MM.1S (cell line): ENCODE data around the gene THOP1.

ENCODE experiments used
- DNase-seq: peaks from one replicate; pipeline ENCODE4 v3.0.0-alpha.2; 2015
- H2AFZ ChIP-seq: fragments of 300-600 bp; sonication (generic); 2 replicates; pipeline ENCODE4 v1.6.0; 2016; ENCODE audit warnings: antibody characterized with exemption, low read length
- H3F3A ChIP-seq: fragments of 300-600 bp; sonication (generic); 2 replicates; pipeline ENCODE4 v1.6.1; 2016; ENCODE audit warnings: mild to moderate bottlenecking, antibody characterized with exemption, low read length, moderate library complexity, mixed read lengths; ENCODE audit not compliant: insufficient read depth
- H3K27ac ChIP-seq: fragments of 300-600 bp; sonication (generic); 2 replicates; pipeline ENCODE4 v1.5.1; 2016; ENCODE audit warnings: mild to moderate bottlenecking, low read length
- H3K27me3 ChIP-seq: fragments of 300-600 bp; sonication (generic); replicated peaks from 2 replicates; pipeline ENCODE4 v1.6.0; 2016; ENCODE audit warnings: low read length; ENCODE audit not compliant: insufficient read depth
- H3K36me3 ChIP-seq: fragments of 300-600 bp; sonication (generic); replicated peaks from 2 replicates; pipeline ENCODE4 v1.6.1; 2016; ENCODE audit warnings: mild to moderate bottlenecking, low read length, mixed read lengths; ENCODE audit not compliant: insufficient read depth
- H3K4me1 ChIP-seq: fragments of 300-600 bp; sonication (generic); 2 replicates; pipeline ENCODE4 v1.6.1; 2016; ENCODE audit warnings: low read length, mixed read lengths
- H3K4me2 ChIP-seq: fragments of 300-600 bp; sonication (generic); 2 replicates; pipeline ENCODE4 v1.6.0; 2016; ENCODE audit warnings: low read depth, low read length
- H3K4me3 ChIP-seq: fragments of 300-600 bp; sonication (generic); 2 replicates; pipeline ENCODE4 v1.5.1; 2016; ENCODE audit warnings: low read length, mixed read lengths
- H3K79me2 ChIP-seq: fragments of 300-600 bp; sonication (generic); 2 replicates; pipeline ENCODE4 v1.6.1; 2016; ENCODE audit warnings: mixed run types, low read length, mixed read lengths
- H3K9ac ChIP-seq: fragments of 300-600 bp; sonication (generic); 2 replicates; pipeline ENCODE4 v1.6.1; 2016; ENCODE audit warnings: low read length, mixed read lengths
- H3K9me2 ChIP-seq: fragments of 300-600 bp; sonication (generic); replicated peaks from 2 replicates; pipeline ENCODE4 v1.6.1; 2016; ENCODE audit warnings: mild to moderate bottlenecking, low read length, mixed read lengths; ENCODE audit not compliant: insufficient read depth
- H3K9me3 ChIP-seq: fragments of 300-600 bp; sonication (generic); replicated peaks from 2 replicates; pipeline ENCODE4 v1.6.1; 2016; ENCODE audit warnings: mild to moderate bottlenecking, low read length, mixed read lengths; ENCODE audit not compliant: insufficient read depth
- H4K20me1 ChIP-seq: fragments of 300-600 bp; sonication (generic); 2 replicates; pipeline ENCODE4 v1.6.1; 2016; ENCODE audit warnings: mild to moderate bottlenecking, low read length, moderate library complexity, mixed read lengths; ENCODE audit not compliant: insufficient read depth
- EZH2 ChIP-seq: fragments of 300-600 bp; sonication (generic); optimal IDR thresholded peaks from 2 replicates; pipeline ENCODE3; 2017; ENCODE audit warnings: low read depth, mild to moderate bottlenecking, antibody characterized with exemption, low read length, mixed read lengths
- EZH2phosphoT487 ChIP-seq: fragments of 300-600 bp; sonication (generic); IDR thresholded peaks from 2 replicates; pipeline ENCODE4 v1.6.1; 2018; ENCODE audit warnings: antibody characterized with exemption, low read length
- TF ChIP-seq, protein P1 (sequence below): fragments of 300-600 bp; sonication (generic); IDR thresholded peaks from 2 replicates; pipeline ENCODE4 v1.5.1; 2016; ENCODE audit warnings: antibody characterized with exemption, low read length, mixed read lengths

Gene THOP1

DNA sequence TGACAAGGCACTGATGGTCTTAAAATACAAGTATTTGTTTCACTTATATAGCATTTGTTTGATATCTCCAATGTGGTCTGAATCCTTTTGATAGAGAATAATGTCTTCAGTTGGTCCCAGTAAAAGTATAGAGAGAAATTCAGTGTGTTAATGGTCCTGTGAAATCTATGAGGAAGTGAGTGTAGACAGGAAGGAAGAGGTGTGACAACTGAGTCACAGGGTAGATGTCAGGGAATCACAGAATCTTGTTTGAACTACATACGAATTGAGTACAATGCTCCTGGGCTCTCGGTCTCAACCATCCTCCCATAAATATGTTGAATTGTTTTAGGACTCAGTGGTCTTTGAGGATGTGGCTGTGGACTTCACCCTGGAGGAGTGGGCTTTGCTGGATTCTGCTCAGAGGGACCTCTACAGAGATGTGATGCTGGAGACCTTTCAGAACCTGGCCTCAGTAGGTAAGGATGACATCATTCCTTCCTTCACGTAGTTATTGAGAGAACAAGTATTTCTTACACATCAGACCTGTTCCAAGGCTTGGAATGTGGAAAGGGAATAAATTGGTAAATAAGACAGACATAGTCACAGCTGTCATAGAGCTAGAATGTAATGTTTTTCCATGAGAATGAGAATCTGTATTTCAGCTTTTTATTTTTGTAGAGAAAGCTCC is 65.1 kb downstream of the THOP1 start:
- H3K27me3 ChIP-seq: no peaks in the 10 kb centered on the region
- DNase-seq: no peak
- H3K9ac ChIP-seq: no peak overlapping the region
- no peaks in the 10 kb centered on the region for H4K20me1 ChIP-seq
- no peak overlapping the region for H3K27ac ChIP-seq
- no peak overlapping the region for H2AFZ ChIP-seq
- no peaks in the 10 kb centered on the region for H3F3A ChIP-seq
- H3K9me3 ChIP-seq: peaks cover 6% of the 10 kb centered on the region; the same call in 1 of the 2 replicates
- no peak overlapping the region for H3K4me2 ChIP-seq
- H3K79me2 ChIP-seq: no peaks in the 10 kb centered on the region
- TF ChIP-seq EZH2phosphoT487 (no peak), EZH2 (no peak)
- TF ChIP-seq, protein P1, sequence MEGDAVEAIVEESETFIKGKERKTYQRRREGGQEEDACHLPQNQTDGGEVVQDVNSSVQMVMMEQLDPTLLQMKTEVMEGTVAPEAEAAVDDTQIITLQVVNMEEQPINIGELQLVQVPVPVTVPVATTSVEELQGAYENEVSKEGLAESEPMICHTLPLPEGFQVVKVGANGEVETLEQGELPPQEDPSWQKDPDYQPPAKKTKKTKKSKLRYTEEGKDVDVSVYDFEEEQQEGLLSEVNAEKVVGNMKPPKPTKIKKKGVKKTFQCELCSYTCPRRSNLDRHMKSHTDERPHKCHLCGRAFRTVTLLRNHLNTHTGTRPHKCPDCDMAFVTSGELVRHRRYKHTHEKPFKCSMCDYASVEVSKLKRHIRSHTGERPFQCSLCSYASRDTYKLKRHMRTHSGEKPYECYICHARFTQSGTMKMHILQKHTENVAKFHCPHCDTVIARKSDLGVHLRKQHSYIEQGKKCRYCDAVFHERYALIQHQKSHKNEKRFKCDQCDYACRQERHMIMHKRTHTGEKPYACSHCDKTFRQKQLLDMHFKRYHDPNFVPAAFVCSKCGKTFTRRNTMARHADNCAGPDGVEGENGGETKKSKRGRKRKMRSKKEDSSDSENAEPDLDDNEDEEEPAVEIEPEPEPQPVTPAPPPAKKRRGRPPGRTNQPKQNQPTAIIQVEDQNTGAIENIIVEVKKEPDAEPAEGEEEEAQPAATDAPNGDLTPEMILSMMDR: no peak
- peaks cover 11% of the 10 kb centered on the region; the same call in 1 of the 2 replicates for H3K36me3 ChIP-seq
- no peak overlapping the region for H3K4me3 ChIP-seq
- H3K4me1 ChIP-seq: no peaks in the 10 kb centered on the region
- H3K9me2 ChIP-seq: no peaks in the 10 kb centered on the region

DNA sequence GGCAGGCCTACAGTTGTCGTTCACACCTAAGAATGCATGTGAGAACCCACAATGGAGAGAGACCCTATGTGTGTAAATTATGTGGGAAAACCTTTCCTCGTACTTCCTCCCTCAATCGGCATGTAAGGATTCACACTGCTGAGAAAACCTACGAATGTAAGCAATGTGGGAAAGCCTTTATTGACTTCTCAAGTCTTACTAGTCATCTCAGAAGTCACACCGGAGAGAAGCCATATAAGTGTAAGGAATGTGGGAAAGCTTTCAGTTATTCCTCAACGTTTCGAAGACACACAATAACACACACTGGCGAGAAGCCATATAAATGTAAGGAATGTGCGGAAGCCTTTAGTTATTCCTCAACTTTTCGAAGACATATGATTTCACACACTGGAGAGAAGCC is 67.3 kb downstream of the THOP1 start:
- no peak overlapping the region for H3K4me3 ChIP-seq
- peaks cover 11% of the 10 kb centered on the region; the same call in 1 of the 2 replicates for H3K36me3 ChIP-seq

DNA sequence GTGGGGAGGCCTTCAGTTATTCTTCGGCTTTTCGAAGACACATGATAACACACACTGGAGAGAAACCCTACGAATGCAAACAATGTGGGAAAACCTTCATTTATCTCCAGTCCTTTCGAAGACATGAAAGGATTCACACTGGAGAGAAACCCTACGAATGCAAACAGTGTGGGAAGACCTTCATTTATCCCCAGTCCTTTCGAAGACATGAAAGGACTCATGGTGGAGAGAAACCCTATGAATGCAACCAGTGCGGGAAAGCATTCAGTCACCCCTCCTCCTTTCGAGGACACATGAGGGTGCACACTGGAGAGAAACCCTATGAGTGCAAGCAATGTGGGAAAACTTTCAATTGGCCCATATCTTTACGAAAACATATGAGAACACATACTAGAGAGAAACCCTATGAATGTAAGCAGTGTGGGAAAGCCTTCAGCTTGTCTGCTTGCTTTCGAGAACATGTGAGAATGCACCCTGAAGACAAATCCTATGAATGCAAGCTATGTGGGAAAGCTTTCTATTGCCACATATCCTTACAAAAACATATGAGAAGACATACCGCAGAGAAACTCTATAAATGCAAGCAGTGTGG is 67.8 kb downstream of the THOP1 start:
- TF ChIP-seq EZH2phosphoT487: no peak
- TF ChIP-seq, protein P1: no peak
- no peak for TF ChIP-seq EZH2
- no peak overlapping the region for H3K27ac ChIP-seq
- H3K9me3 ChIP-seq: peaks cover 6% of the 10 kb centered on the region; the same call in 1 of the 2 replicates
- no peaks in the 10 kb centered on the region for H3K79me2 ChIP-seq
- no peaks in the 10 kb centered on the region for H3K9me2 ChIP-seq
- no peak overlapping the region for H2AFZ ChIP-seq
- no peaks in the 10 kb centered on the region for H3F3A ChIP-seq
- H3K27me3 ChIP-seq: no peaks in the 10 kb centered on the region
- DNase-seq: no peak
- peaks cover 11% of the 10 kb centered on the region; the same call in 1 of the 2 replicates for H3K36me3 ChIP-seq
- no peaks in the 10 kb centered on the region for H4K20me1 ChIP-seq
- H3K4me2 ChIP-seq: no peak overlapping the region
- H3K4me1 ChIP-seq: no peaks in the 10 kb centered on the region
- no peak overlapping the region for H3K4me3 ChIP-seq
- no peak overlapping the region for H3K9ac ChIP-seq

More for the DNA sequence above, 67.3 kb downstream of the THOP1 start:
- H3K9ac ChIP-seq: no peak overlapping the region
- H3K27ac ChIP-seq: no peak overlapping the region
- H3K79me2 ChIP-seq: no peaks in the 10 kb centered on the region
- H2AFZ ChIP-seq: no peak overlapping the region
- no peaks in the 10 kb centered on the region for H3K4me1 ChIP-seq
- H3K9me2 ChIP-seq: no peaks in the 10 kb centered on the region
- no peaks in the 10 kb centered on the region for H4K20me1 ChIP-seq
- TF ChIP-seq EZH2 (no peak), EZH2phosphoT487 (no peak)
- H3K27me3 ChIP-seq: no peaks in the 10 kb centered on the region
- no peaks in the 10 kb centered on the region for H3F3A ChIP-seq
- peaks cover 6% of the 10 kb centered on the region; the same call in 1 of the 2 replicates for H3K9me3 ChIP-seq
- no peak for DNase-seq
- H3K4me2 ChIP-seq: no peak overlapping the region

DNA sequence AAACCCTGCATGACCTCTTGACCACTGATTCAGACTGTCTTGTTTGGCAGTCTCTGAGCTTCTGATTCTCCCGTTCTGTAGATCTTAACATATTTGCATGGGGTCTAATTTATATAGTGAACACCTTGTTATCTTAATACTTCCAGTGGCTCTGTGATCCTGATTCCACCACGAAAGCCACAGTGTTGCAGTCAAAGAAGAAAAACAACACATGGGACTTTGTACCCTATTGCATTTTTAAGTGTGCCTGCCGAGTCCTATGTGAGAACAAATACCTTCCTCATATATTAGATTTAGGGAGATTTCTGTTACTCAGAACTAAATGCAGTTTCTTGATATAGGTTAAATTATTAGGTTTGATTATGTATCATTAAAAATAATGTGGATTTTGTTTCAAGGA is 69.5 kb downstream of the THOP1 start:
- H3K27me3 ChIP-seq: peaks cover 3% of the 10 kb centered on the region; the same call in 1 of the 2 replicates
- peaks cover 11% of the 10 kb centered on the region; the same call in 1 of the 2 replicates for H3K36me3 ChIP-seq
- H2AFZ ChIP-seq: no peak overlapping the region
- H3F3A ChIP-seq: no peaks in the 10 kb centered on the region
- no peak overlapping the region for H3K9ac ChIP-seq
- TF ChIP-seq EZH2phosphoT487 (no peak), EZH2 (no peak)
- TF ChIP-seq, protein P1: no peak
- no peaks in the 10 kb centered on the region for H4K20me1 ChIP-seq
- H3K4me2 ChIP-seq: no peak overlapping the region
- no peaks in the 10 kb centered on the region for H3K9me2 ChIP-seq
- H3K4me1 ChIP-seq: no peaks in the 10 kb centered on the region
- DNase-seq: no peak
- no peak overlapping the region for H3K27ac ChIP-seq
- H3K79me2 ChIP-seq: no peaks in the 10 kb centered on the region
- no peak overlapping the region for H3K4me3 ChIP-seq
- H3K9me3 ChIP-seq: peaks cover 6% of the 10 kb centered on the region; the same call in 1 of the 2 replicates
